Astrocyte (in vitro differentiated cells and primary cell): ENCODE data around the gene INPP4A. TPM values are rescaled to one million over a fixed set of nuclear protein-coding genes. Genes with fewer than 3 reads are reported as not detected.

ENCODE experiments used
- DNase-seq: peaks from one replicate; pipeline ENCODE4 v3.0.0-alpha.2; 2010; ENCODE audit warnings: low read depth
- FAIRE-seq: peaks from 2 replicates; lab custom pipeline; 2011; peaks lifted over from hg19 to GRCh38; lab: Jason Lieb, UNC
- H2AFZ ChIP-seq: 2 replicates; pipeline ENCODE4 v1.6.0; 2012; ENCODE audit warnings: low read depth, low read length, inconsistent platforms
- H3K27ac ChIP-seq: 2 replicates; pipeline ENCODE4 v1.5.1; 2011; ENCODE audit warnings: low read depth, low read length, inconsistent platforms
- H3K27me3 ChIP-seq: 2 replicates; pipeline ENCODE4 v1.6.0; 2011; ENCODE audit warnings: low read length, inconsistent platforms; ENCODE audit not compliant: insufficient read depth
- H3K36me3 ChIP-seq: 2 replicates; pipeline ENCODE4 v1.5.1; 2011; ENCODE audit warnings: low read length, inconsistent platforms; ENCODE audit not compliant: insufficient read depth
- H3K4me1 ChIP-seq: 2 replicates; pipeline ENCODE4 v1.5.1; 2011; ENCODE audit warnings: low read length, inconsistent platforms; ENCODE audit not compliant: insufficient read depth
- H3K4me2 ChIP-seq: 2 replicates; pipeline ENCODE4 v1.6.0; 2012; ENCODE audit warnings: low read length, inconsistent platforms
- H3K4me3 ChIP-seq: 2 replicates; pipeline ENCODE4 v1.5.1; 2011; ENCODE audit warnings: low read depth, mild to moderate bottlenecking, low read length, inconsistent platforms; ENCODE audit not compliant: insufficient read depth
- H3K79me2 ChIP-seq: 2 replicates; pipeline ENCODE4 v1.6.0; 2012; ENCODE audit warnings: mild to moderate bottlenecking, low read length, inconsistent platforms; ENCODE audit not compliant: insufficient read depth
- H3K9ac ChIP-seq: 2 replicates; pipeline ENCODE4 v1.6.0; 2012; ENCODE audit warnings: mild to moderate bottlenecking, low read length, inconsistent platforms
- H3K9me3 ChIP-seq: 2 replicates; pipeline ENCODE4 v1.5.1; 2012; ENCODE audit warnings: low read depth, mild to moderate bottlenecking, low read length, inconsistent platforms; ENCODE audit not compliant: insufficient read depth
- H4K20me1 ChIP-seq: 2 replicates; pipeline ENCODE4 v1.6.0; 2012; ENCODE audit warnings: low read length, inconsistent platforms; ENCODE audit not compliant: insufficient read depth
- H3K27ac Mint-ChIP-seq: one replicate; pipeline ENCODE4 v1.8.0; 2021; ENCODE audit warnings: mild to moderate bottlenecking, mixed read lengths; ENCODE audit not compliant: unreplicated experiment
- H3K27me3 Mint-ChIP-seq: one replicate; pipeline ENCODE4 v1.8.0; 2021; ENCODE audit warnings: low read depth, mixed read lengths; ENCODE audit not compliant: unreplicated experiment
- H3K36me3 Mint-ChIP-seq: one replicate; pipeline ENCODE4 v1.8.0; 2021; ENCODE audit warnings: low read depth, mixed read lengths; ENCODE audit not compliant: unreplicated experiment
- H3K4me1 Mint-ChIP-seq: one replicate; pipeline ENCODE4 v1.8.0; 2021; ENCODE audit warnings: low read depth, mixed read lengths; ENCODE audit not compliant: unreplicated experiment
- H3K4me3 Mint-ChIP-seq: one replicate; pipeline ENCODE4 v1.8.0; 2021; ENCODE audit warnings: mild to moderate bottlenecking, moderate library complexity, mixed read lengths; ENCODE audit not compliant: unreplicated experiment
- H3K9me3 Mint-ChIP-seq: one replicate; pipeline ENCODE4 v1.8.0; 2021; ENCODE audit warnings: mild to moderate bottlenecking, mixed read lengths; ENCODE audit not compliant: unreplicated experiment
- EZH2 ChIP-seq: IDR thresholded peaks from 2 replicates; pipeline ENCODE4 v1.6.1; 2012; ENCODE audit warnings: mild to moderate bottlenecking, low read length, inconsistent platforms; ENCODE audit not compliant: insufficient read depth
- total RNA-seq: library from RNA; stranded (reverse); gene quantifications from 2 replicates; pipeline ENCODE4 v1.2.1, GENCODE V29; 2021
- TF ChIP-seq, protein P1 (sequence below): IDR thresholded peaks from 2 replicates; pipeline ENCODE4 v1.5.1; 2011; ENCODE audit warnings: low read depth, mild to moderate bottlenecking, inconsistent platforms, low read length, moderate library complexity; ENCODE audit not compliant: insufficient read depth

The INPP4A gene
- total RNA-seq, 1 donor from 2014 or later, result 19.4 TPM

DNA sequence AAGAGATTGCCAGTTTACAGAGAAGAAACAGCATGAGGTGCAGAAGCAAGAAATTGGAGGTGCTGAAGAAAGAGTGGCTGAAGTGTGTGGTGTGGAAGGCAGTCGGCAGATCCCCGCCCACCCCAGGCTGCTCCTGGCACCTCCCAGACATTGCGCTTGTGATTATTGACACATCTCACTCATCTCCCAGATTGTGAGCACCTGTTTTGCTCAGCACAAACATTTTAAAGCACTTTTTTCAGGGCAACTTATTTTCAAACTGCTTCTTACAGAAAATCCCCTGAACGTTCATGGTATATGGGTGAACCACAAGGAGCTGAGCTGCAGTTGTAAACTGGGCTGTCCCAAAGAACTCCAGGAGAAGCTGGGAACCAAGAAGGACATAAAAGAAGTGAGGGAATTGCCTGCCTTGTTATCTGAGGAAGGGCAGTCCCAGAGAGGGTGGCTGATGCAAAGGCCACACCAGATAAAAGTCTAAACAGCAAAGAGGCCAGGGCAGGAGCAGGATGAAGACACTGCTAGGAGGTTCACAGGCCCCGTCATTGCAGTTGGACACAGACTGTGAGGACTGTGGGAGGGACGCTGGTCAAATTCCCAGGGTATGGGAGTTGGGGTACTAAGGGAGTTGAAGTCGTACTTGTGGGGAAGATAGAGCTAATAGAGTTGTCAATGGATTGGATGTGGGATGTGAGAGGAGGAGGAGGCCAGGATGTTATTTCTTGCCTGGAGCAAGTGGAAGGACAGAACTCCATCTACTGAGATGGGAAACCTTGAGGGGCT, 65.1 kb downstream of the INPP4A start:
- H4K20me1 ChIP-seq, result peaks cover 40% of the 10 kb centered on the region
- no peak overlapping the region for H3K27ac ChIP-seq
- no peaks in the 10 kb centered on the region for H3K27me3 Mint-ChIP-seq
- H3K27ac Mint-ChIP-seq, result peak overlapping the region; percentile 77
- peaks cover 6% of the 10 kb centered on the region for H3K9me3 Mint-ChIP-seq
- peaks cover 8% of the 10 kb centered on the region for H3K36me3 Mint-ChIP-seq
- H3K79me2 ChIP-seq, result peaks cover 2% of the 10 kb centered on the region
- peaks cover 11% of the 10 kb centered on the region for H3K4me1 ChIP-seq
- no peak overlapping the region for H2AFZ ChIP-seq
- no peak overlapping the region for H3K4me3 Mint-ChIP-seq
- H3K4me1 Mint-ChIP-seq, result peaks cover 22% of the 10 kb centered on the region
- no peak overlapping the region for H3K4me3 ChIP-seq
- no peaks in the 10 kb centered on the region for H3K36me3 ChIP-seq
- no peak overlapping the region for H3K9ac ChIP-seq
- TF ChIP-seq, protein P1, sequence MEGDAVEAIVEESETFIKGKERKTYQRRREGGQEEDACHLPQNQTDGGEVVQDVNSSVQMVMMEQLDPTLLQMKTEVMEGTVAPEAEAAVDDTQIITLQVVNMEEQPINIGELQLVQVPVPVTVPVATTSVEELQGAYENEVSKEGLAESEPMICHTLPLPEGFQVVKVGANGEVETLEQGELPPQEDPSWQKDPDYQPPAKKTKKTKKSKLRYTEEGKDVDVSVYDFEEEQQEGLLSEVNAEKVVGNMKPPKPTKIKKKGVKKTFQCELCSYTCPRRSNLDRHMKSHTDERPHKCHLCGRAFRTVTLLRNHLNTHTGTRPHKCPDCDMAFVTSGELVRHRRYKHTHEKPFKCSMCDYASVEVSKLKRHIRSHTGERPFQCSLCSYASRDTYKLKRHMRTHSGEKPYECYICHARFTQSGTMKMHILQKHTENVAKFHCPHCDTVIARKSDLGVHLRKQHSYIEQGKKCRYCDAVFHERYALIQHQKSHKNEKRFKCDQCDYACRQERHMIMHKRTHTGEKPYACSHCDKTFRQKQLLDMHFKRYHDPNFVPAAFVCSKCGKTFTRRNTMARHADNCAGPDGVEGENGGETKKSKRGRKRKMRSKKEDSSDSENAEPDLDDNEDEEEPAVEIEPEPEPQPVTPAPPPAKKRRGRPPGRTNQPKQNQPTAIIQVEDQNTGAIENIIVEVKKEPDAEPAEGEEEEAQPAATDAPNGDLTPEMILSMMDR, result no peak
- no peak for TF ChIP-seq EZH2
- DNase-seq (no peak), FAIRE-seq (no peak)
- no peaks in the 10 kb centered on the region for H3K27me3 ChIP-seq
- H3K9me3 ChIP-seq, result no peaks in the 10 kb centered on the region
- H3K4me2 ChIP-seq, result no peak overlapping the region

DNA sequence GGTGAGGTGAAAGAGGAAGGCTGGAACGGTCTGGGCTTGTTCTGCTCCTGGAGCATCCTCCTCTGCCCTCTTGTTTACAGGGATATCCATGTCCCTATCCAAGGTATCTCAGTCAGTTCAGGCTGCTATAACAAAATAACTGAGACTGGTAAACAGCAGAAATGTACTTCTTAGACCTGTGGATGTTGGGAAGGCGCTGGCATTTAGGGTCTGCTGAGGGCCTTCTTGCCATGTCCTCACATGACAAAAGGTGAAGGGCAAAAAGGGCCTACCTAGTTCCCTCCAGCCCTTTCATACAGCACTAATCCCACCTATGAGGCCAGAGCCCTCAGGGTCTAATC, 65.6 kb downstream of the INPP4A start:
- no peak overlapping the region for H3K27ac ChIP-seq
- Mint-ChIP-seq H3K9me3 (peaks cover 6% of the 10 kb centered on the region), H3K27me3 (no peaks in the 10 kb centered on the region), H3K36me3 (peaks cover 8% of the 10 kb centered on the region), H3K4me3 (no peak overlapping the region), H3K27ac (no peak overlapping the region), H3K4me1 (peaks cover 20% of the 10 kb centered on the region)
- TF ChIP-seq EZH2, result no peak
- TF ChIP-seq, protein P1, result no peak
- H3K9ac ChIP-seq, result no peak overlapping the region
- H3K4me1 ChIP-seq, result peaks cover 14% of the 10 kb centered on the region
- no peaks in the 10 kb centered on the region for H3K9me3 ChIP-seq
- peaks cover 34% of the 10 kb centered on the region for H4K20me1 ChIP-seq
- no peaks in the 10 kb centered on the region for H3K79me2 ChIP-seq
- FAIRE-seq, result no peak
- H3K27me3 ChIP-seq, result no peaks in the 10 kb centered on the region
- no peaks in the 10 kb centered on the region for H3K36me3 ChIP-seq
- no peak for DNase-seq
- no peak overlapping the region for H2AFZ ChIP-seq
- no peak overlapping the region for H3K4me3 ChIP-seq
- H3K4me2 ChIP-seq, result no peak overlapping the region

DNA sequence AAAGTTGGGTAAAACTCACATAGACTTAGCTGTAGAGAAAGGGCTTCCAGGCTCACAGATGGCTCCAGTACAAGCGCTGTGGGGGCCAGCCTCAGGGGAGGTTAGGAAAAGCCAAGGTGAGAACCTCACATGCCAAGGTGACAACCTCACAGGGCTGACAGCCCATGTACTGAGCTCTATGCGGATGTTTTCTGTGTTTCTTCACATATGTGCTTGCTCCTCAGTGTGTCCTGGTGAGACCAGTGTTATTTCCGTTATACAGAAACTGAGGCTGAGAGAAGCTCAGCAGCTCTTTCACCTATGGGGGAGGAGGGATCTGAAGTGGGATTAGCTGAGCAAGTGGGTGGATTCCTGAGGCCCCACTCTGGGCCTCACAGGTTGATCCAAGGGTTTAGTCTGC, 67.3 kb downstream of the INPP4A start:
- no peak for FAIRE-seq
- H3K9ac ChIP-seq, result no peak overlapping the region
- no peak overlapping the region for H3K27ac Mint-ChIP-seq

More for the DNA sequence above, 67.3 kb downstream of the INPP4A start:
- no peak for DNase-seq
- peaks cover 14% of the 10 kb centered on the region for H3K4me1 ChIP-seq
- H2AFZ ChIP-seq, result no peak overlapping the region
- TF ChIP-seq EZH2, result no peak
- TF ChIP-seq, protein P1, result no peak
- H3K9me3 Mint-ChIP-seq, result peaks cover 6% of the 10 kb centered on the region
- H3K36me3 Mint-ChIP-seq, result peaks cover 8% of the 10 kb centered on the region
- H4K20me1 ChIP-seq, result peaks cover 34% of the 10 kb centered on the region
- no peaks in the 10 kb centered on the region for H3K27me3 Mint-ChIP-seq
- peaks cover 1% of the 10 kb centered on the region for H3K79me2 ChIP-seq
- no peaks in the 10 kb centered on the region for H3K36me3 ChIP-seq
- H3K4me3 ChIP-seq, result no peak overlapping the region
- peaks cover 13% of the 10 kb centered on the region for H3K4me1 Mint-ChIP-seq
- H3K4me2 ChIP-seq, result no peak overlapping the region
- H3K27ac ChIP-seq, result no peak overlapping the region
- no peaks in the 10 kb centered on the region for H3K27me3 ChIP-seq
- no peaks in the 10 kb centered on the region for H3K9me3 ChIP-seq
- no peak overlapping the region for H3K4me3 Mint-ChIP-seq
